HG03521 (cell line): ENCODE data around the gene MAN2B2.
"Not testable (repeated sequence)": the region's sequence is repeated elsewhere in the genome, so short reads cannot be mapped to it uniquely, and the experiment has no call there.

Source experiments
- ATAC-seq: cut with Tn5 transposase; IDR thresholded peaks from one replicate; pipeline ENCODE4 v1.9.1; 2021; ENCODE audit warnings: mild to moderate bottlenecking, moderate library complexity; ENCODE audit not compliant: unreplicated experiment

Gene MAN2B2

GRCh38 chr4:6639137-6639680, 64.2 kb downstream of the MAN2B2 start:
- no peak for ATAC-seq

- peak; percentile 85 for ATAC-seq
Observed at GRCh38 chr4:6640292-6641163, 65.5 kb downstream of the MAN2B2 start, which contains the start of gene MRFAP1. Gene MRFAP1 (plus strand): TSS chr4:6640685. CDS start chr4:6640863, 178 bp downstream.

GRCh38 chr4:6641164-6641970, 66.4 kb downstream of the MAN2B2 start:
- peak; percentile 23 for ATAC-seq

DNA sequence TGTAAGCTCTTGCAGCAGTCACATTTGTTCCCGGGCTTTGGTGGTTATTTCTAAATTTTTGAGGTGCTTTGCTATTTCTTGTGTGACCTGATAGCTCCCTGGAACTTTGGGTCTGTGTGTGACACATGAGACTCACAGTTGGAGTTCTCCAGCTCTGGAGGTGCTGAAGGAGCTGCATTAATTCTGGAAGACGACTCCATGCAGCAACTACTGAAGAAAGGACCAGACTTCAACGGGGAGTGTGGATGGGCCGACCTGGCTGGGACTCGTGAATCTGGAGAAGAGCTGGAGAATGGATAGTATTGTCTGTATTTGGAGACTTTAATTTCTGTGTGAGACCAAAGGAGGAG, 67.0 kb downstream of the MAN2B2 start:
- ATAC-seq: no peak

GRCh38 chr4:6643141-6643847, 68.3 kb downstream of the MAN2B2 start:
- ATAC-seq: no peak

DNA sequence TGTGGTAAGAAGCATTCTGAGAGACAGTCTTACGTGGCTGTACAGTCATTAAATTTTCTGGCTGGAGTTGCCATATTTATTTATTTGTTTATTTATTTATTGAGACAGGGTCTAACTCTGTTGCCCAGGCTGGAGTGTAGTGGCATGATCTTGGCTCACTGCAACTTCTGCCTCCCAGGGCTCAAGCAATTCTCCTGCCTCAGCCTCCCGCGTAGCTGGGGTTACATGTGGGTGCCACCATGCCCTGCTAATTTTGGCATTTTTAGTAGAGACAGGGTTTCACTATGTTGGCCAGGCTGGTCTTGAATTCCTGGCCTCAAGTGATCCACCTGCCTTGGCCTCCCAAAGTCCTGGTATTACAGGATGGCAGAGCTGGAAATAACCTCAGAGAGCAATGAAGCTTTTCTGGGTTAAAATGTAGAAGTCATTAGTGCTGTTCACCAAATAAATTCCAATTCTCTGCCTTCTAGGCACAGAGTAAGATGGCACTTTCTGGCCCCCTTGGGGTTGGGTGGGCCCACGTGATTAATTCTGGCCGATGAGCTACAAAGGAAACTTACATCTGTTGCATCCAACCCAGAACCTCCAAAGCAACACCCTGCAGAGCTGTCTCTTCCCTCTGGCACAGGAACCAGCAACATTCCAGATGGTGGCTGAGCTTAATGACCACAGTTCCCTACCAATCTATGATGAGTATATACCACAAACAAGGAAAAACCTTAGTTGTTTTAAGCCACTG, 70.0 kb downstream of the MAN2B2 start:
- ATAC-seq: no peak

DNA sequence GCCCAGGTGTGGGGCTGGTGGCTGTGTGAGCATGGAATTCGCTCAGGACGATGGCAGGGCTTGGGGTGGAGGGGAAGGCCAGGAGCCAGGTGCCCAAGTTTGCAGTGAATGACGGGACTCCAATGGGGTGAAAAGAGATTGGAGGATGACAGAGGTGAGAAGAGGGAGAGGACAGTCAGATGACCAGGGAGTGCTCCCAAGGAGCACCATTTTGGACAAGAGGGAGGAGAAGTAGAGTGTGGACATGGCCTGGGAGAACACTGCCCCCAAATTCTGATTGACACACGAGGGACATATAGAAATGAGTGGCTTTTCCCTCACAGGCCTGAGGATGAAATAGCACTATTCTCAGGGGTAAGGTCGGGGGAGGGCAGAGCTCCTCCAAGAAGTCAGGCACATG, 72.2 kb downstream of the MAN2B2 start:
- ATAC-seq: no peak

GRCh38 chr4:6647582-6648230, 72.7 kb downstream of the MAN2B2 start:
- no peak for ATAC-seq

GRCh38 chr4:6649216-6649615, 74.2 kb downstream of the MAN2B2 start:
- no peak for ATAC-seq

DNA sequence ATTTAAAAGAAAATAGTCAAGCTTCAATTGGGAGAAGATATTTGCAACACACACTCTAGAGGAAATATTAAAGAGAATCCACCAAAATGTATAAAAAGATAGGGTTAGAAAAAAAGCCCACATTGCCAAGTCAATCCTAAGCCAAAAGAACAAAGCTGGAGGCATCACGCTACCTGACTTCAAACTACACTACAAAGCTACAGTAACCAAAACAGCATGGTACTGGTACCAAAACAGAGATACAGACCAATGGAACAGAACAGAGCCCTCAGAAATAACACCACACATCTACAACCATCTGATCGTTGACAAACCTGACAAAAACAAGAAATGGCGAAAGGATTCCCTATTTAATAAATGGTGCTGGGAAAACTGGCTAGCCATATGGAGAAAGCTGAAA, 79.2 kb downstream of the MAN2B2 start:
- not testable (repeated sequence) for ATAC-seq

DNA sequence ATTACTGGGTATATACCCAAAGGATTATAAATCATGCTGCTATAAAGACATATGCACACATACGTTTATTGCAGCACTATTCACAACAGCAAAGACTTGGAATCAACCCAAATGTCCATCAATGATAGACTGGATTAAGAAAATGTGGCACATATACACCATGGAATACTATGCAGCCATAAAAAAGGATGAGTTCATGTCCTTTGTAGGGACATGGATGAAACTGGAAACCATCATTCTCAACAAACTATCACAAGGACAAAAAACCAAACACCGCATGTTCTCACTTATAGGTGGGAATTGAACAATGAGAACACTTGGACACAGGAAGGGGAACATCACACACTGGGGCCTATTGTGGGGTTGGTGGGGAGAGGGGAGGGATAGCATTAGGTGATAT, 80.3 kb downstream of the MAN2B2 start:
- ATAC-seq: not testable (repeated sequence)

DNA sequence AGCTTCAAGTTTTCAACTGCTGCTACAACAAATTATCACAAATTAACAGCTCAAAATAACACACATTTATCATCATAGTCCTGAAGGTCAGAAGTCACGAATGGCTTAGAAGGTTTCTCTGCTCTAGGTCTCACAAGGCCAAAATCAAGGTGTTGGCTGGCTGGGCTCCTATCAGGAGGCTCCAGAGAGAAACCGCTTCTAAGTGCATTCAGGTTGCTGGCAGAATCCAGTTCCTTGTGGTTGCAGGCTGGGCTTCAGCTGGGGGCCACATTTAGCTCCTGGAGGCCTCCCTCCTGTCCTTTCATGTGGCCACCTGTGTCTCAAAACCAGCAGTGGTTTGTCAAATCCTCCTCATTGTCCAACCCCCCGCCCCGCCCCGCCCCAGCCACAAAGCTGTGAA, 80.9 kb downstream of the MAN2B2 start:
- no peak for ATAC-seq

DNA sequence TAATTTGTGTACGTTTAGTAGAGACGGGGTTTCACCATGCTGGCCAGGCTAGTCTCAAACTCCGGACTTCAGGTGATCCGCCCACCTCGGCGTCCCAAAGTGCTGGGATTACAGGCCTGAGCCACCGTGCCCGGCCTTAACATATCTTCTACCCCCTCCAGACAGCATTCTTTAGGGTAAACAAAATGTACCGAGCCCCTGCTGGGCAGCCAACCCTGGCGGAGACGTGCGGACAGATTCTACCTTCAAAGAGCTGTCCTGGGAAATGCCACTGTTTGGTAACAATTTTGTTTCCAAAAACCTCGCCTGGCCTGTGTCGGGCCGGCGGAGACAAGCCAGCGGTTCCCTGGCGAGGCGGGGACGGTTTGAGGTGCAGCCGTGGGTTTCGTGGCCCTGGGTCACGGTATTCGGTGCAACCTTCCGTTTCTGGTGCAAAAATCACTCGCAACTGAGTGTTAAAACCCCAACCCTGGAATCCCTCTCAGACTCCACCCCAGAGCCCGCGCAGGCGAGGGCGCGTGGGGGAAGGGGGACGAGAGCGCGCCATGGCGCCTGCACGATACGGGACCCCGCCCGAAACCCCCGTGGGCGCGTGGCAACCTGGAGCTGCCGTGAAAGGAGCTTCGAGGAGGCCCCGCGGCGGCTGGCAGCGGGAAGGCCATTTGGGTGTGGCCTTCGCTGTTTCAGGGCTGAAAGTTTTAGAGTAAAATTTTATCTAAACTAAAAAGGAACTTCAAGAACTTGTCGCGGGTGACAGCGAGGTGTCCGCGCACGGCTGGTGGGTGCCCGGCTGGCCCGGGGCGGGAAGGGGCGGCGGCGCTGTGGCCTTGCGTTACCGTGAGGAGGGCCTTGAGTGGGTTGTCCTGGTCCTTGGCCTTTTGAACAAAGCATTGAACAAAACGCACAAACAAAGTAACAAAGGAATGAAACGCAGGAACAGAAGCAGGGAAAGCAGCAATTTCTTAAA, 82.5 kb downstream of the MAN2B2 start:
- no peak for ATAC-seq

DNA sequence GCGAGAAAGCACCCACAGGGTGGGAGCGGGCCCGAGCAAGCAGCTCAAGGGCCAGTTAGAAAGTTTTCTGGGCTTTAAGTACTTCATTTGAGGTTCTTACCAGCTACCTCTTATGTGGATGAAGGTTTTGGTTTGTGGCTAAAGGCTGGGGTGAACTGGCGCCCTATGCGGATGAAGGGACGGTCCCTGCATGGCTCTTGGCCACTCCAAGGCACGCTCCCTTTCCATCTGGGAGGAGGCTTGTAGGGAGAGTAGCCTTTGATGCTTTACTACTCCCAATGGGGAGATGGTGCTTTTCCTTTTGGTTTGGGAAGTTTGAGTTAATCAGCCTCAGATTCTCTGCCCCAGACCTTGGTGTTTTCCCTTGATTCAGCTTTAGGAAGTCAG, 83.2 kb downstream of the MAN2B2 start:
- no peak for ATAC-seq

GRCh38 chr4:6658597-6659075, 83.6 kb downstream of the MAN2B2 start:
- no peak for ATAC-seq

DNA sequence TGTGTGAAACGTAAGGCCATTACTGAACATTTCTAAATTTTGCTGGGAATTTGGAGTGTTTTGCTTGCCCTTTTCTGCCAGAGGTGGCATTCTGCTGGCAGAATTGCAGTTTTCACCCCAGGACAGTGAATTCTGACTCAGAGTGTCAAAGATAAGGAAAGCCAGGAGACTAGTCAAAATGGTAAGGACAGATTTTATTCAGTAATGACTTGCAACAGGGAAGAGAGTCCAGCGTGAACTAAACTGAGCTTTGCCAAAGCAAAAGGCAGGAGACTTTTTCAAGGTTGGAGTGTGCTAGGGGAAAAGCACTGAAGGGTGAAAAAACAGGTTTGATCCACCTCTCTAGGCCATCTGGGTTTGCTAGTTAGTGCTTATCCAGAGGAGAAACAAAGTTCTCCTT, 84.9 kb downstream of the MAN2B2 start:
- no peak for ATAC-seq

- no peak for ATAC-seq
Observed at GRCh38 chr4:6660430-6660829, 85.4 kb downstream of the MAN2B2 start.

DNA sequence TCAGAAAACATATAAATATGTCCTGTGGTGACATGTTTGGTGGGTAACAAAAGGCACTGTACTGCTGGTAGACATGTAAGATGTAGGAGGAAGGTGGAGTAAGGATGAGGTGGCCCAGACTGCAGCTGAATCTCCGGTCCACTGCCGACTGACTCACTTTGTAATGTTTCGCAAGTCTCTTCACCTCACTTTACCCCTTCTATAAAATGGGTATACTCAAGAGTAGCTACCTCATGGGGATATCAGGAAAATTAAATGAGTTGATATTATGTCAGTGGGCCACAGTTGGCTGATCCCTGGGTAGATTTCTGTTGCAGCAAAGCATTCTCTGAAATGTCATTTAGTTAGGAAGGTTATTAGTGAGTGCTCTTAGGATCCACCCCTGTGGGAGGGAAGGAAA, 87.6 kb downstream of the MAN2B2 start:
- no peak for ATAC-seq
